ENCODE measurements around the gene ADGRA1. TPM values are rescaled to one million over a fixed set of nuclear protein-coding genes. Genes with fewer than 3 reads are reported as not detected.

Gene ADGRA1
- total and polyA plus RNA-seq, 5 donors = 0.02 to 0.14 TPM; not detected in 3

GRCh38 chr10:133113847-133114246 lies 26.1 kb downstream of the ADGRA1 start:
- Histone ChIP-seq H3K27ac (ENCODE audit: low read length) (no peak overlapping the region), H3K27me3 (ENCODE audit: control insufficient read depth, insufficient read depth) (no peaks in the 10 kb centered on the region), H3K4me3 (ENCODE audit: low read length) (no peak overlapping the region), H3K4me1 (ENCODE audit: control insufficient read depth, insufficient read depth, low read length) (no peaks in the 10 kb centered on the region), H3K9me3 (ENCODE audit: control insufficient read depth, low read length) (no peaks in the 10 kb centered on the region)
- DNase-seq (peak in 2 of 3 donors; percentile 22 to 25), ATAC-seq (no peak)
- 84% methylated on average over 12 of the region's 12 CpGs for WGBS
- intact Hi-C loops (cut with DNase I) = no loop called here

- no peak for ATAC-seq
- intact Hi-C loops (cut with DNase I) = no loop called here
- Histone ChIP-seq H3K4me3 (ENCODE audit: low read length) (no peak overlapping the region), H3K27ac (ENCODE audit: low read length) (no peak overlapping the region), H3K9me3 (ENCODE audit: control insufficient read depth, low read length) (no peaks in the 10 kb centered on the region), H3K27me3 (ENCODE audit: control insufficient read depth, insufficient read depth) (no peaks in the 10 kb centered on the region), H3K4me1 (ENCODE audit: control insufficient read depth, insufficient read depth, low read length) (no peaks in the 10 kb centered on the region)
- 84% methylated on average over 18 of the region's 18 CpGs for WGBS
- peak in 2 of 3 donors; percentile 30 to 36 for DNase-seq
Observed at GRCh38 chr10:133114251-133114650, 26.5 kb downstream of the ADGRA1 start.

DNA sequence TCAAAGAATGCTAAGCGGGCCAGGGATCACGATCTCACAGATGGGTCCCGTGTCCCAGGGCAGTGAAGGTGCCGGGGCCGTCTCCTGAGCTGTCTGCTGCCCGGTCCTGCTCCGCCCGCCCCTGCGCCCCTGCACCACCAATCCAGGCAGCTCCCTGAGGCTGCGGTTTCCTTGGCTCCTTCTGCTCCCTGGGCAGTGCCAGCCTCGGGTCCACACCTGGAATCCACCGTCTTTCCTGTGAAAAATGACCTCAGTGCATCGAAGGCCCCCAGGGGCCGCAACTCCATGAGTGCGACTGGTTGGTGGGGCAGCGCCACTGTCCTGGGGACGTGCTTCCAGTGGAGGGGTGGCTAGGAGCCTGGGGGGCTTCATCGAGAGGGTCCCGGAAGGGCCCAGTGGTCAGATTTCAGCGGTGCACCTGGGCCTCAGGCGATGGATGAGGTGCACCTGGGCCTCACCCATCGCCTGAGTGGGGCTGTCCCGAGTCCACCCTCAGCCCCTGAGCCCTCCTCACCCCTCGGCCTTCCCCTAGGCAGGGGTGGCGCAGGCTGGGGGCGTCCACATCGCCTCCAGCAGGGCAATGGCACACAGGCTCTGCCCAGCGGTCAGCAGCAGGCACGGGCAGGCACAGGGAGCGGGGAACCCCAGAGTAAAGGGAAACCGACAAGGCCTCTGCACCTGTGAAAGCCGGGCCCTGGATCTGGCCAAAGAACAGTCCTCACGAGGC lies 27.2 kb downstream of the ADGRA1 start:
- Histone ChIP-seq H3K4me1 (ENCODE audit: control insufficient read depth, insufficient read depth, low read length) (no peaks in the 10 kb centered on the region), H3K9me3 (ENCODE audit: control insufficient read depth, low read length) (no peaks in the 10 kb centered on the region), H3K4me3 (ENCODE audit: low read length) (no peak overlapping the region), H3K27ac (ENCODE audit: low read length) (no peak overlapping the region), H3K27me3 (ENCODE audit: control insufficient read depth, insufficient read depth) (no peaks in the 10 kb centered on the region)
- no peak for ATAC-seq
- intact Hi-C loops (cut with DNase I) = no loop called here
- DNase-seq = peak in 1 of 3 donors; percentile 13
- WGBS = 86% methylated on average over 33 of the region's 33 CpGs

GRCh38 chr10:133115453-133115842 lies 27.7 kb downstream of the ADGRA1 start:
- intact Hi-C loops (cut with DNase I) = no loop called here
- ATAC-seq = no peak
- peak in 2 of 3 donors; percentile 26 to 50 for DNase-seq
- no peak overlapping the region for H3K27ac ChIP-seq (ENCODE audit: low read length)
- no peaks in the 10 kb centered on the region for H3K27me3 ChIP-seq (ENCODE audit: control insufficient read depth, insufficient read depth)
- H3K9me3 ChIP-seq (ENCODE audit: control insufficient read depth, low read length) = no peaks in the 10 kb centered on the region
- H3K4me3 ChIP-seq (ENCODE audit: low read length) = no peak overlapping the region
- WGBS = 76% methylated on average over 13 of the region's 13 CpGs
- no peaks in the 10 kb centered on the region for H3K4me1 ChIP-seq (ENCODE audit: control insufficient read depth, insufficient read depth, low read length)

DNA sequence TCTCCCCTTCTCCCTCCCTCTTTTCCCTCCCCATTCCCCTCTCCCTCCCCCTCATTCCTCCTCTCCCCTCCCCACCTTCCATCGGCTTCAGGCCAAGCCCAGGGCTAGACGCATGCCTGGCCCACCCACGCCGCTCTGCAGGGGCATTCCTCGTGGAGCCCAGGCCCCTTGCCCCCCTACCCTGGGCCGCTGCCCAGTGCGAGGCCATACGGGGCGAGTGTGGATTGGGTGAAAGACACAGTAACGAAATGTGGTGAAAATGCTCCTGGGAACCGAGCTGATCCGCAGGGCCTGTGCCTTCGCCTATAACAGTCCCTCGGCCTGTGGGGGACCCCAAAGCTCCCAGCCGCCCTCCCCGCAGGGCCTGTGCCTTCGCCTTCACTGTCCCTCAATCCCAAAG lies 28.3 kb downstream of the ADGRA1 start:
- Histone ChIP-seq H3K27ac (ENCODE audit: low read length) (no peak overlapping the region), H3K4me3 (ENCODE audit: low read length) (no peak overlapping the region), H3K9me3 (ENCODE audit: control insufficient read depth, low read length) (no peaks in the 10 kb centered on the region), H3K27me3 (ENCODE audit: control insufficient read depth, insufficient read depth) (no peaks in the 10 kb centered on the region), H3K4me1 (ENCODE audit: control insufficient read depth, insufficient read depth, low read length) (no peaks in the 10 kb centered on the region)
- ATAC-seq (no peak), DNase-seq (peak in 2 of 3 donors; percentile 18 to 22)
- intact Hi-C loops (cut with DNase I) = no loop called here
- 55% methylated on average over 17 of the region's 17 CpGs for WGBS

GRCh38 chr10:133116455-133116854 lies 28.7 kb downstream of the ADGRA1 start:
- intact Hi-C loops (cut with DNase I) = no loop called here
- WGBS = 77% methylated on average over 14 of the region's 14 CpGs
- no peak for ATAC-seq
- H3K9me3 ChIP-seq (ENCODE audit: control insufficient read depth, low read length) = no peaks in the 10 kb centered on the region
- no peak overlapping the region for H3K27ac ChIP-seq (ENCODE audit: low read length)
- peak in 1 of 3 donors; percentile 35 for DNase-seq
- H3K4me1 ChIP-seq (ENCODE audit: control insufficient read depth, insufficient read depth, low read length) = no peaks in the 10 kb centered on the region
- no peak overlapping the region for H3K4me3 ChIP-seq (ENCODE audit: low read length)
- no peaks in the 10 kb centered on the region for H3K27me3 ChIP-seq (ENCODE audit: control insufficient read depth, insufficient read depth)

DNA sequence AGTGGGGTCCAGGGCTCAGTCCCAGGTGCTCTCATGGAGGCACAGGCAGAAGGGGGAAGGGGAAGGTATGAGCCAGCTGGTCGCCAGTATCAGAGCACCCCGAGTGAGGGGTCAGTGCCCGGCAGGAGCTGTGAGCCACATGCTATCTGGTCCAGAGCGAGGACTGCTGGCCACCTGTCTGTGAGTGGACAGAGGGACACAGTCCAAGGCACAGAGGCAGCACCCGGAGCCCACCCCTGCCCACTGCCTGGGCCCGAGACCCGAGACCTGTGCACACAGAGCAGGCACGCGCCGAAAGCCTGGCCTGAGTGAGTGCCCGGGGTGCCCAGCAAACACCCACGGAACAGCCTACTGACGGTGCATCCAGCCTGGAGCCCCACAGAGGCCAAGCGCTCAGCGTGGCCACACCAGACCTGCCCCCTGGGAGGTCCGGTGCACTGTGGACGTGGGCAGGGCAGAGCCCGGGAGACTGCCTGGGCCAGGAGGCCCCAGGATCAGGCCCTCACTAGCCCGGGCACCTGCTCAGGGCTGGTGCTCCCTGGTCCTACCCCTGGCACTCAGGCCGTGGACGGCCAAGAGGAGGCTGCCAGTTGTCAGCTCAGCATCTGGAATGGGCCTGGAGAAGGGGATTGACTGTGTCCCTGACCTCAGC lies 29.4 kb downstream of the ADGRA1 start:
- DNase-seq (peak in 2 of 3 donors; percentile 40 to 42), ATAC-seq (peak in 1 of 2 donors; percentile 28)
- Histone ChIP-seq H3K9me3 (ENCODE audit: control insufficient read depth, low read length) (no peaks in the 10 kb centered on the region), H3K27ac (ENCODE audit: low read length) (no peak overlapping the region), H3K27me3 (ENCODE audit: control insufficient read depth, insufficient read depth) (no peaks in the 10 kb centered on the region), H3K4me3 (ENCODE audit: low read length) (no peak overlapping the region), H3K4me1 (ENCODE audit: control insufficient read depth, insufficient read depth, low read length) (no peaks in the 10 kb centered on the region)
- WGBS = 89% methylated on average over 21 of the region's 21 CpGs
- intact Hi-C loops (cut with DNase I) = no loop called here

- Histone ChIP-seq H3K4me1 (ENCODE audit: control insufficient read depth, insufficient read depth, low read length) (no peaks in the 10 kb centered on the region), H3K27ac (ENCODE audit: low read length) (no peak overlapping the region), H3K9me3 (ENCODE audit: control insufficient read depth, low read length) (no peaks in the 10 kb centered on the region), H3K4me3 (ENCODE audit: low read length) (no peak overlapping the region), H3K27me3 (ENCODE audit: control insufficient read depth, insufficient read depth) (no peaks in the 10 kb centered on the region)
- intact Hi-C loops (cut with DNase I) = no loop called here
- DNase-seq (peak in 2 of 3 donors; percentile 44 to 56), ATAC-seq (peak; percentile 42 to 58)
- 67% methylated on average over 8 of the region's 8 CpGs for WGBS
Observed at GRCh38 chr10:133117688-133118071, 30.0 kb downstream of the ADGRA1 start.

DNA sequence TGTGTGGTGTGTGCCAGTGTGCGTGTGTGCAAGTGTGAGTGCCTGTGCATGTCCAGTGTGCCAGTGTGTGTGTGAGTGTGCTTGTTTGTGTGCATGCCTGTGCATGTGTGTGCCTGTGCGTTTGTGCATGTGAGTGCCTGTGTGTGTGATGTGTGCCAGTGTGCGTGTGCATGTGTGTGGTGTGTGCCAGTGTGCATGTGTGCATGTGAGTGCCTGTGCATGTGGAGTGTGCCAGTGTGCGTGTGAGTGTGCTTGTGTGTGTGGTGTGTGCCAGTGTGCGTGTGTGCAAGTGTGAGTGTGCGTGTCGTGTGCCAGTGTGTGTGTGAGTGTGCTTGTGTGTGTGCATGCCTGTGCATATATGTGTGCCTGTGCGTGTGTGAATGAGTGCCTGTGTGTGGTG lies 33.8 kb downstream of the ADGRA1 start:
- H3K4me3 ChIP-seq (ENCODE audit: low read length) = no peak overlapping the region
- no peaks in the 10 kb centered on the region for H3K27me3 ChIP-seq (ENCODE audit: control insufficient read depth, insufficient read depth)
- no peak overlapping the region for H3K27ac ChIP-seq (ENCODE audit: low read length)
- WGBS = 79% methylated on average over 8 of the region's 8 CpGs
- intact Hi-C loops (cut with DNase I) = loop anchor here in 3 of 4 donors (5.0 to 10.0 kb wide), 4 partner anchors 179 to 467 kb away; partner anchors contain the start of gene CFAP46 (in 1 of the 3)
- no peak for ATAC-seq
- H3K9me3 ChIP-seq (ENCODE audit: control insufficient read depth, low read length) = no peaks in the 10 kb centered on the region
- no peaks in the 10 kb centered on the region for H3K4me1 ChIP-seq (ENCODE audit: control insufficient read depth, insufficient read depth, low read length)
- DNase-seq = peak in 1 of 3 donors; percentile 9

DNA sequence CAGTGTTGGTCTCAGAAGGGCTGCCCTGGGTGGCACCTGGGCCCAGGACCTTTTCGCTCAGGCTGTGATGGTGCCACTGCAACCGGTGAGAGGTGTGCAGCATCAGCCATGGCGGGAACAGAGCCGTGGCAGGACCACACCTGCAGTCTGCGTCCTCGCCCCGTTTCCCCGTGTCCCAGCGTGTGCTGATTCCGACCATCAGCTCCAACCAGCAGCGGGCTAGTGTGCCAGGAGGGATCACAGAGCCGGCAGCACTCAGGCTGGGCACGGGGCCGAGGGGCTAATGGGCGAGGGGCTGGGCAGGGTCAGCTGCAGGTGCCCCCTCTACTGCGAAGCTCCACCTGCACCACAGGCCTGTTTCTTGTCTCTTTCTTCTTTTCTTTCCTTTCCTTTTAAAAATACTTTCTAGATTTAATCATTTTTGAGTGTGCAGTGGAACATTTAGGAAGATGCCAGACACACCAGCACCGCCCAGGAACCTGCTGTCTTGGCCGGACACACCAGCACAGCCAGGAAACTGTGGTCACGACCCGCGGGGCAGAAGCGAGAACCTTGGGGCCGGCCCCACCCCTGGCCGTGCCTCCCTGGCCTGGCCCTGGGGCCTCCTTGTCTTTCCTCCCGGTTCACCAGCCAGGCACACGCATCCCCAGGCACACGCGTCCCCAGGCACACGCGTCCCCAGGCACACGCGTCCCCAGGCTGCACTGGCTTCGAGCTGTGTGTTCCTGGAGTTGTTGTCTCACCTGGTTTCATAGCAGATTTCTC lies 34.6 kb downstream of the ADGRA1 start:
- H3K27me3 ChIP-seq (ENCODE audit: control insufficient read depth, insufficient read depth) = no peaks in the 10 kb centered on the region
- ATAC-seq (no peak), DNase-seq (peak; percentile 6 to 46 (median 33))
- no peaks in the 10 kb centered on the region for H3K4me1 ChIP-seq (ENCODE audit: control insufficient read depth, insufficient read depth, low read length)
- intact Hi-C loops (cut with DNase I) = loop anchor here in 3 of 4 donors (5.0 to 10.0 kb wide), 4 partner anchors 180 to 468 kb away; partner anchors contain the start of gene CFAP46 (in 1 of the 3)
- no peak overlapping the region for H3K4me3 ChIP-seq (ENCODE audit: low read length)
- WGBS = 78% methylated on average over 33 of the region's 33 CpGs
- no peak overlapping the region for H3K27ac ChIP-seq (ENCODE audit: low read length)
- no peaks in the 10 kb centered on the region for H3K9me3 ChIP-seq (ENCODE audit: control insufficient read depth, low read length)

Data from right cardiac atrium (tissue), 5 donors.